K562 (cell line): ENCODE results near the gene NIPAL4. TPM values are rescaled to one million over a fixed set of nuclear protein-coding genes. Genes with fewer than 3 reads are reported as not detected.

Source experiments
- ATAC-seq: fragments of 200-7000 bp; cut with Tn5 transposase; 3 replicates; pipeline ENCODE4 v1.9.1; 2020; ENCODE audit warnings: moderate library complexity
- BruUV-seq: library from RNA; stranded (reverse); fragments of 400-500 nt; replicated peaks from 2 replicates; lab custom pipeline; 2021; lab: Mats Ljungman, UMichigan
- CTCF ChIA-PET: fragments of 300-600 bp; formaldehyde crosslinking; extraction: SDS; loops from one replicate; lab custom pipeline; 2021; ENCODE audit warnings: low intra/inter-chr PET ratio; lab: Yijun Ruan, JAX
- POLR2A ChIA-PET: fragments of 300-600, 350-650 bp; sonication (Branson Sonifier 250); formaldehyde crosslinking; extraction: SDS; loops from one replicate; lab custom pipeline; 2021; ENCODE audit warnings: antibody characterized with exemption, inconsistent platforms; lab: Yijun Ruan, JAX
- DNase-seq, 4 experiments: peaks; one replicate each; pipeline versions ENCODE4 v3.0.0 to v3.0.0-alpha.2; 2011 to 2018; ENCODE audit warnings: low spot score in 3 of 4, mixed read lengths in 3 of 4; ENCODE audit errors: extremely low read depth in 1 of 4
- FAIRE-seq: peaks from 2 replicates; lab custom pipeline; 2011; peaks lifted over from hg19 to GRCh38; lab: Jason Lieb, UNC
- H2AFZ ChIP-seq: 2 replicates; pipeline ENCODE4 v1.6.0; 2011; ENCODE audit warnings: low read depth, low read length, control low read depth, inconsistent platforms
- H3K27ac ChIP-seq: fragments of 200-600 bp; 3 replicates; pipeline ENCODE4 v1.8.0; 2011; ENCODE audit warnings: low read depth, mild to moderate bottlenecking, control low read depth, inconsistent platforms, low read length, moderate library complexity, mixed read lengths; ENCODE audit errors: extremely low read depth
- H3K27me3 ChIP-seq, 2 experiments: fragments of 300-600 bp in 1 of 2; 2 replicates in 1 of 2; 3 replicates in 1 of 2; pipeline versions ENCODE4 v1.6.0 to v1.8.0; 2011; ENCODE audit warnings: inconsistent platforms in 2 of 2, low read length in 2 of 2, mild to moderate bottlenecking in 1 of 2, mixed read lengths in 1 of 2, moderate library complexity in 1 of 2; ENCODE audit not compliant: control insufficient read depth in 2 of 2, insufficient read depth in 2 of 2
- H3K36me3 ChIP-seq: fragments of 300-600 bp; 3 replicates; pipeline ENCODE4 v1.8.0; 2011; ENCODE audit warnings: mild to moderate bottlenecking, low read length, inconsistent platforms; ENCODE audit not compliant: control insufficient read depth, insufficient read depth
- H3K4me1 ChIP-seq, 2 experiments: fragments of 200-600 bp in 1 of 2; replicated peaks in 1 of 2; 2 replicates in 1 of 2; 3 replicates in 1 of 2; pipeline versions ENCODE4 v1.5.1 to v1.8.0; 2011; ENCODE audit warnings: inconsistent platforms in 2 of 2, low read length in 2 of 2, mild to moderate bottlenecking in 1 of 2, mixed read lengths in 1 of 2, moderate library complexity in 1 of 2; ENCODE audit not compliant: control insufficient read depth in 2 of 2, insufficient read depth in 2 of 2
- H3K4me2 ChIP-seq: 2 replicates; pipeline ENCODE4 v1.6.1; 2011; ENCODE audit warnings: low read length, control low read depth, inconsistent platforms, mixed read lengths; ENCODE audit not compliant: insufficient read depth
- H3K4me3 ChIP-seq: fragments of 200-600 bp; sonication (generic), shearing (Covaris generic); 2 replicates; pipeline ENCODE4 v1.5.1; 2016; ENCODE audit warnings: control low read depth, inconsistent platforms
- H3K79me2 ChIP-seq: fragments of 200-600 bp; 3 replicates; pipeline ENCODE4 v1.8.0; 2011; ENCODE audit warnings: low read length, inconsistent platforms; ENCODE audit not compliant: control insufficient read depth, insufficient read depth
- H3K9ac ChIP-seq, 2 experiments: 2 replicates each; pipeline versions ENCODE4 v1.6.0 to v1.6.1; 2011; ENCODE audit warnings: low read depth in 2 of 2, low read length in 2 of 2, control low read depth in 1 of 2, inconsistent platforms in 1 of 2, mild to moderate bottlenecking in 1 of 2, mixed read lengths in 1 of 2; ENCODE audit not compliant: insufficient read depth in 1 of 2
- H3K9me1 ChIP-seq: one replicate; pipeline ENCODE4 v1.6.0; 2011; ENCODE audit warnings: inconsistent platforms, mild to moderate bottlenecking, low read length, moderate library complexity; ENCODE audit not compliant: control insufficient read depth, insufficient read depth
- H3K9me3 ChIP-seq: replicated peaks from 2 replicates; pipeline ENCODE4 v1.5.1; 2011; ENCODE audit warnings: low read depth, low read length, inconsistent platforms; ENCODE audit not compliant: control insufficient read depth, insufficient read depth
- H4K20me1 ChIP-seq: replicated peaks from 2 replicates; pipeline ENCODE4 v1.6.1; 2011; ENCODE audit warnings: low read length, inconsistent platforms, mixed read lengths; ENCODE audit not compliant: control insufficient read depth, insufficient read depth
- C11orf30 ChIP-seq: fragments of 450-650 bp; IDR thresholded peaks from 2 replicates; pipeline ENCODE4 v1.6.1; 2016; ENCODE audit warnings: low read depth, mild to moderate bottlenecking
- MAFF ChIP-seq: IDR thresholded peaks from 2 replicates; pipeline ENCODE4 v1.6.1; 2012; ENCODE audit warnings: low read length, improper control_type of control experiment
- MAFG ChIP-seq: fragments of 450-650 bp; conservative IDR thresholded peaks from 2 replicates; pipeline ENCODE4 v1.6.1; 2016; ENCODE audit warnings: missing genetic modification characterization, missing compliant biosample characterization
- MAFK ChIP-seq: IDR thresholded peaks from 2 replicates; pipeline ENCODE4 v1.6.1; 2011; ENCODE audit warnings: low read length, improper control_type of control experiment
- NR1H2 ChIP-seq: sonication (generic); formaldehyde crosslinking; IDR thresholded peaks from 2 replicates; pipeline ENCODE4 v1.4.0; 2020; ENCODE audit warnings: mild to moderate bottlenecking, missing genetic modification reagents
- POLR2AphosphoS2 ChIP-seq: IDR thresholded peaks from 2 replicates; pipeline ENCODE4 v1.6.1; 2012; ENCODE audit warnings: low read length, improper control_type of control experiment
- SPI1 ChIP-seq: IDR thresholded peaks from 2 replicates; pipeline ENCODE4 v1.6.1; 2011; ENCODE audit warnings: low read depth, low read length, control low read depth, borderline replicate concordance
- ZNF316 ChIP-seq: fragments of 450-650 bp; IDR thresholded peaks from 2 replicates; pipeline ENCODE4 v1.6.1; 2016
- WGBS: fragments of 100-300 bp; shearing (Covaris generic); methylation state at CpG from one replicate; pipeline ENCODE4 v1.1.6; 2016; ENCODE audit warnings: low coverage, mixed read lengths; ENCODE audit not compliant: insufficient coverage; ENCODE audit errors: missing lambda C conversion rate; 5-methylcytosine and 5-hydroxymethylcytosine counted together
- in situ Hi-C: fragments of 300-500 bp; cut with MboI; formaldehyde crosslinking; loops from 4 replicates; pipeline ENCODE4 v1.15.0; 2018; ENCODE audit warnings: inconsistent platforms, mixed read lengths
- intact Hi-C: fragments of 100-400 bp; cut with micrococcal nuclease; formaldehyde crosslinking; loops from 2 replicates; pipeline ENCODE4 v1.14.2; 2022
- polyA plus RNA-seq, 8 experiments: library from polyadenylated mRNA; depleted of rRNA in 4 of 8; stranded (reverse) in 5 of 8; unstranded in 3 of 8; fragments of >200 nt; fragmentation: Nextera tagmentation in 2 of 8; fragmentation: Illumina TruSeq in 1 of 8; extraction: Ambion mirVana in 2 of 8; extraction: Trizol in 1 of 8; gene quantifications; 2 replicates each; pipeline versions ENCODE4 v1.2.1 to v1.2.3, GENCODE V29; 2011 to 2014; ENCODE audit warnings: inconsistent platforms in 1 of 8, missing spikeins in 1 of 8
- total RNA-seq, 7 experiments: library from RNA; depleted of rRNA in 6 of 7; stranded (reverse); fragments of >200 nt in 6 of 7; fragmentation: Illumina TruSeq in 2 of 7; extraction: Trizol in 2 of 7; gene quantifications; 2 replicates each; pipeline versions ENCODE4 v1.2.1 to v1.2.3, GENCODE V29; 2011 to 2021; ENCODE audit warnings: low replicate concordance in 1 of 7
- TF ChIP-seq, protein P1 (sequence below): sonication (generic); formaldehyde crosslinking; IDR thresholded peaks from 2 replicates; pipeline ENCODE4 v1.8.0; 2022; ENCODE audit warnings: mild to moderate bottlenecking, missing genetic modification reagents

NIPAL4 gene
- total and polyA plus RNA-seq, 9 of the 15 experiments (the other 6 are each of a cell fraction or from before 2014, with no cell fraction given) = not detected

DNA sequence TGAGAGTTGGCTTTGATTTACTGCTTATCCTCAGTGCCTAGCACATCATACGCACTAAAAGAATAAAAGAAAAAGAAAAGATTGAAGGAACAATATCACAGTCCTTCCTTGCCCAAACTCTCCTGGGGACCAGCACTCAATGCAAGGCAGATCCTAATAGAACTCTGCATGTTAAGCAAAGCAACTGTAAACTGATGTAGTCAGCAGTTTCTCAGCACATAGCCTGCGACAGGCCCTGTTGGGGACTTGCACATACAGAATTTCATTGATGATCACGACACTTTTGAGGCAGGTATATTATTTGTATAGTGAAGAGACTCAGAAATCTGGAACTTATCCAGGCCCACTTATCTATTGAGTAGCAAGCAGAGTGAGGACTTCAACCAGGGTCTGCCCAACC is 15.4 kb downstream of the NIPAL4 start:
- Histone ChIP-seq H4K20me1 (no peaks in the 10 kb centered on the region), H3K27me3 (peaks cover 0 to 20% of the 10 kb centered on the region in 2 experiments; a peak in 3 of 5 replicates), H2AFZ (no peak overlapping the region), H3K36me3 (no peaks in the 10 kb centered on the region), H3K4me2 (no peak overlapping the region), H3K9me1 (no peaks in the 10 kb centered on the region), H3K4me3 (no peak overlapping the region), H3K79me2 (no peaks in the 10 kb centered on the region), H3K4me1 (no peaks in the 10 kb centered on the region), H3K27ac (no peak overlapping the region), H3K9me3 (no peaks in the 10 kb centered on the region), H3K9ac (no peak overlapping the region)
- in situ Hi-C loops (loop anchor here (5.0 to 10.0 kb wide), 2 partner anchors 133 to 231 kb away; no protein-coding TSS in a partner anchor), intact Hi-C loops (loop anchor here (5.0 kb wide), 3 partner anchors 223 to 267 kb away; partner anchors contain the start of gene LSM11)
- ChIA-PET POLR2A (no interaction called here), CTCF (interaction anchor here (0.6 to 1.0 kb wide), 2 partner anchors 268 to 560 kb away, joined by 3 read pairs; partner anchors contain the start of gene LSM11)
- FAIRE-seq (no peak), ATAC-seq (no peak), DNase-seq (no peak)
- BruUV-seq = no TSS peak
- TF ChIP-seq, protein P1, sequence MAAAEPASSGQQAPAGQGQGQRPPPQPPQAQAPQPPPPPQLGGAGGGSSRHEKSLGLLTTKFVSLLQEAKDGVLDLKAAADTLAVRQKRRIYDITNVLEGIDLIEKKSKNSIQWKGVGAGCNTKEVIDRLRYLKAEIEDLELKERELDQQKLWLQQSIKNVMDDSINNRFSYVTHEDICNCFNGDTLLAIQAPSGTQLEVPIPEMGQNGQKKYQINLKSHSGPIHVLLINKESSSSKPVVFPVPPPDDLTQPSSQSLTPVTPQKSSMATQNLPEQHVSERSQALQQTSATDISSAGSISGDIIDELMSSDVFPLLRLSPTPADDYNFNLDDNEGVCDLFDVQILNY (CRISPR knock-in tag) = no peak
- TF ChIP-seq POLR2AphosphoS2 (no peak), SPI1 (no peak), ZNF316 (peak; percentile 67), C11orf30 (peak; percentile 63), MAFF (peak; percentile 52), MAFK (peak; percentile 55), MAFG (tag) (0 out of 2 replicates have a peak, but pooled peaks have one; percentile 70), NR1H2 (no peak)
- 25% methylated on average over 3 of the region's 3 CpGs for WGBS
